PC-3 (cell line): ENCODE measurements around the gene PDE9A. TPM values are rescaled to one million over a fixed set of nuclear protein-coding genes. Genes with fewer than 3 reads are reported as not detected.

Experiments
- ATAC-seq: fragments of 200-7000 bp; cut with Tn5 transposase; 2 replicates; pipeline ENCODE4 v1.9.1; 2020; ENCODE audit warnings: mild to moderate bottlenecking, moderate library complexity
- BruUV-seq: library from RNA; stranded (reverse); fragments of 400-500 nt; replicated peaks from 2 replicates; lab custom pipeline; 2021; lab: Mats Ljungman, UMichigan
- CTCF ChIA-PET: fragments of 300-600 bp; sonication (Branson Sonifier 250); formaldehyde crosslinking; loops from one replicate; lab custom pipeline; 2022; ENCODE audit warnings: antibody characterized with exemption; lab: Charles Lee
- POLR2A ChIA-PET: fragments of 300-600 bp; sonication (Branson Sonifier 250); formaldehyde crosslinking; loops from one replicate; lab custom pipeline; 2022; ENCODE audit warnings: antibody characterized with exemption; ENCODE audit not compliant: unreplicated experiment; lab: Charles Lee
- DNase-seq: peaks from one replicate; pipeline ENCODE4 v3.0.0-alpha.2; 2015
- H2AFZ ChIP-seq: fragments of 300-600 bp; sonication (generic); 2 replicates; pipeline ENCODE4 v1.6.0; 2016; ENCODE audit warnings: antibody characterized with exemption, low read length
- H3F3A ChIP-seq: fragments of 300-600 bp; sonication (generic); one replicate; pipeline ENCODE4 v1.6.0; 2017; ENCODE audit warnings: antibody characterized with exemption, low read length, control low read depth, mild to moderate bottlenecking; ENCODE audit not compliant: unreplicated experiment
- H3K27ac ChIP-seq: fragments of 300-600 bp; sonication (generic); 2 replicates; pipeline ENCODE4 v1.5.1; 2016; ENCODE audit warnings: mild to moderate bottlenecking, low read length
- H3K27me3 ChIP-seq: fragments of 300-600 bp; sonication (generic); 2 replicates; pipeline ENCODE4 v1.6.1; 2016; ENCODE audit warnings: low read length, mixed read lengths
- H3K36me3 ChIP-seq: fragments of 300-600 bp; sonication (generic); 2 replicates; pipeline ENCODE4 v1.6.1; 2016; ENCODE audit warnings: low read depth, mixed run types, low read length, mixed read lengths
- H3K4me1 ChIP-seq: fragments of 300-600 bp; sonication (generic); 2 replicates; pipeline ENCODE4 v1.5.1; 2016; ENCODE audit warnings: low read length; ENCODE audit not compliant: insufficient read depth
- H3K4me2 ChIP-seq: fragments of 300-600 bp; sonication (generic); 2 replicates; pipeline ENCODE4 v1.6.0; 2016; ENCODE audit warnings: low read length
- H3K4me3 ChIP-seq: fragments of 300-600 bp; sonication (generic); 2 replicates; pipeline ENCODE4 v1.5.1; 2016; ENCODE audit warnings: mild to moderate bottlenecking, low read length, mixed read lengths
- H3K79me2 ChIP-seq: fragments of 300-600 bp; sonication (generic); 2 replicates; pipeline ENCODE4 v1.6.1; 2017; ENCODE audit warnings: low read length, mixed read lengths
- H3K9ac ChIP-seq: fragments of 300-600 bp; sonication (generic); 2 replicates; pipeline ENCODE4 v1.6.0; 2016; ENCODE audit warnings: mild to moderate bottlenecking, low read length
- H3K9me2 ChIP-seq: fragments of 300-600 bp; sonication (generic); replicated peaks from 2 replicates; pipeline ENCODE4 v1.6.1; 2016; ENCODE audit warnings: mixed run types, low read length, mixed read lengths
- H3K9me3 ChIP-seq: fragments of 300-600 bp; sonication (generic); 2 replicates; pipeline ENCODE4 v1.6.1; 2016; ENCODE audit warnings: low read length, mixed read lengths
- H4K20me1 ChIP-seq: fragments of 300-600 bp; sonication (generic); 2 replicates; pipeline ENCODE4 v1.6.1; 2016; ENCODE audit warnings: low read length, mixed read lengths
- EZH2 ChIP-seq: fragments of 300-600 bp; sonication (generic); IDR thresholded peaks from one replicate; pipeline ENCODE4 v1.6.1; 2017; ENCODE audit warnings: antibody characterized with exemption, mild to moderate bottlenecking, low read length; ENCODE audit not compliant: unreplicated experiment
- EZH2phosphoT487 ChIP-seq: fragments of 300-600 bp; sonication (generic); IDR thresholded peaks from 2 replicates; pipeline ENCODE4 v1.6.1; 2018; ENCODE audit warnings: mild to moderate bottlenecking, antibody characterized with exemption, low read length, borderline replicate concordance
- intact Hi-C: fragments of 100-400 bp; cut with micrococcal nuclease; formaldehyde crosslinking; loops from 2 replicates; pipeline ENCODE4 v1.9.0; 2023
- total RNA-seq: library from RNA; depleted of rRNA; stranded (reverse); fragments of >200 nt; gene quantifications from 2 replicates; pipeline ENCODE4 v1.2.3, GENCODE V29; 2014
- TF ChIP-seq, protein P1 (sequence below): fragments of 300-600 bp; sonication (generic); conservative IDR thresholded peaks from 2 replicates; pipeline ENCODE4 v1.5.1; 2017; ENCODE audit warnings: antibody characterized with exemption, low read depth, mild to moderate bottlenecking, low read length

Gene PDE9A
- total RNA-seq, 1 experiment from 2014 or later: 0.33 TPM

DNA sequence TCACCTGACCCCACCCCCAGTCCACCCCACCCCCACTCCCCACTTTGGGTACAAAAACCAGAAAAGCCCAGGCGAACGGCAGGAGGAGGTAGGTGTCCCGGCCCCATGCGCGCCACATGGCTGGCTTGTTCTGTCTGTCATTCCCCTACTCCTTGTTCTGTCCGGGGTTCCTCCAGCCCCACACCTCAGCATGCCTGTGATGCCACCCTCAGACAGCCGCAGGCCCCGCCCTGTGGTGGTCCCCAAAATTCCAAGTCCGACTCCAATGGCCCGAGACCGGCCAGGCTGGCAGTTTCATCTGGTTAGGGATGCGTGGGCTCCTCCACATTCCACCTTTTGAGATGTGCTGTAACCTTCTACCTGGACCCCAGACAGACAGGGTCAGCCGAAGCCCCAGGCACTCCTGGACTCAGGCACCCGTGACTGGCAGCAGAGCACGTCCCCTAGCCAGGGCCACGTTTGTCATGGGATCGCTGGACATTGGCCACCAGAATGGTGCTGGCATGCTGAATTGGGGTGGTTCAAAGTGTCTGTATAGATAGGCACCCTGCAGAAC lies 131.6 kb downstream of the PDE9A start:
- ATAC-seq (no peak), DNase-seq (no peak)
- no peaks in the 10 kb centered on the region for H3F3A ChIP-seq
- intact Hi-C loops: no loop called here
- H4K20me1 ChIP-seq: no peaks in the 10 kb centered on the region
- no peak overlapping the region for H3K4me2 ChIP-seq
- H2AFZ ChIP-seq: no peak overlapping the region
- peaks cover 41% of the 10 kb centered on the region for H3K27me3 ChIP-seq
- no peaks in the 10 kb centered on the region for H3K79me2 ChIP-seq
- TF ChIP-seq EZH2 (no peak), EZH2phosphoT487 (no peak)
- TF ChIP-seq, protein P1, sequence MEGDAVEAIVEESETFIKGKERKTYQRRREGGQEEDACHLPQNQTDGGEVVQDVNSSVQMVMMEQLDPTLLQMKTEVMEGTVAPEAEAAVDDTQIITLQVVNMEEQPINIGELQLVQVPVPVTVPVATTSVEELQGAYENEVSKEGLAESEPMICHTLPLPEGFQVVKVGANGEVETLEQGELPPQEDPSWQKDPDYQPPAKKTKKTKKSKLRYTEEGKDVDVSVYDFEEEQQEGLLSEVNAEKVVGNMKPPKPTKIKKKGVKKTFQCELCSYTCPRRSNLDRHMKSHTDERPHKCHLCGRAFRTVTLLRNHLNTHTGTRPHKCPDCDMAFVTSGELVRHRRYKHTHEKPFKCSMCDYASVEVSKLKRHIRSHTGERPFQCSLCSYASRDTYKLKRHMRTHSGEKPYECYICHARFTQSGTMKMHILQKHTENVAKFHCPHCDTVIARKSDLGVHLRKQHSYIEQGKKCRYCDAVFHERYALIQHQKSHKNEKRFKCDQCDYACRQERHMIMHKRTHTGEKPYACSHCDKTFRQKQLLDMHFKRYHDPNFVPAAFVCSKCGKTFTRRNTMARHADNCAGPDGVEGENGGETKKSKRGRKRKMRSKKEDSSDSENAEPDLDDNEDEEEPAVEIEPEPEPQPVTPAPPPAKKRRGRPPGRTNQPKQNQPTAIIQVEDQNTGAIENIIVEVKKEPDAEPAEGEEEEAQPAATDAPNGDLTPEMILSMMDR: no peak
- H3K9ac ChIP-seq: no peak overlapping the region
- POLR2A ChIA-PET: no interaction called here
- H3K27ac ChIP-seq: no peak overlapping the region
- no peaks in the 10 kb centered on the region for H3K4me1 ChIP-seq
- H3K4me3 ChIP-seq: no peak overlapping the region
- no peaks in the 10 kb centered on the region for H3K36me3 ChIP-seq
- no TSS peak for BruUV-seq
- no peaks in the 10 kb centered on the region for H3K9me2 ChIP-seq
- H3K9me3 ChIP-seq: no peaks in the 10 kb centered on the region
- CTCF ChIA-PET: no interaction called here

DNA sequence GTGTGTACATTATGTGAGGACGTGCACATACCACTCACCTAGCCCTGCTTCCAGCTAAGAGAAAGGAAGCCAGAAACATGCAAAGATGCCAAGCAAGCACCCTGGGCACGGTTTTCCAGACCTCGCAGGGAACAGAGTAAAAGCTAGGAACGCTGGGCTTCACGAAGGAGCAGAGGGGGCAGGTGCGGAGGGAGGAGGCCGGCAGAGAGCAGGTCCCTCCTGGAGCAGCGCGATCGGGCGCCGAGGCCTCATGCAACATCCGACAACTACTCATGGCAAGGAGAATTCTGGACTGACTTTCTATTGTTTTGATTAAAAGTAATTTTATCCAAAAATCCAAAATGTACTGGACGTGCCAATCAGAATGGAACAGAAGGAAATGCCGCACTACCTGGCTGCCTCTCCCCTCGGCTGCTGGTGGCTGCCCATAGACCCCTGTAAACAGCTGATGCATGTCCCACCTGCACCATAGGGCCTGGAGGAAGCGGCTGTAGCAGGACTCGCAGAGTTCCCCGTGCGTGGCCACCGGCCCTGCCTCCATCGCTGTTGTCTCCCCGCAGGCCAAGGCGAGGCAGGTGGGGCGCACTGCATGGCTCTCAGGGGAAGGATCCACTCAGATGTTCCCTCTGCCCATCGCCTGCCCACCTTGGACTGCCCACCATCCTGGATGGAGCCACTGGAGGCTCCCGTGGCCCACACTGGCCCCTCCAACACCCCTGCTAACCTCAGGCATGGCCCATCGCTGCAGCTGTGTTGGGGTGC lies 132.4 kb downstream of the PDE9A start:
- no TSS peak for BruUV-seq
- H3K9me2 ChIP-seq: no peaks in the 10 kb centered on the region
- H3K9me3 ChIP-seq: no peaks in the 10 kb centered on the region
- H2AFZ ChIP-seq: no peak overlapping the region
- ATAC-seq (no peak), DNase-seq (no peak)
- CTCF ChIA-PET: no interaction called here
- TF ChIP-seq, protein P1: no peak
- no peak for TF ChIP-seq EZH2phosphoT487
- TF ChIP-seq EZH2: no peak
- no peaks in the 10 kb centered on the region for H3K4me1 ChIP-seq
- no peak overlapping the region for H3K4me2 ChIP-seq
- H3K27ac ChIP-seq: no peak overlapping the region
- H3K36me3 ChIP-seq: no peaks in the 10 kb centered on the region
- no peaks in the 10 kb centered on the region for H3K79me2 ChIP-seq
- H3K4me3 ChIP-seq: no peak overlapping the region
- POLR2A ChIA-PET: no interaction called here
- peaks cover 32% of the 10 kb centered on the region for H3K27me3 ChIP-seq
- intact Hi-C loops: no loop called here
- no peaks in the 10 kb centered on the region for H4K20me1 ChIP-seq
- no peak overlapping the region for H3K9ac ChIP-seq
- H3F3A ChIP-seq: no peaks in the 10 kb centered on the region

DNA sequence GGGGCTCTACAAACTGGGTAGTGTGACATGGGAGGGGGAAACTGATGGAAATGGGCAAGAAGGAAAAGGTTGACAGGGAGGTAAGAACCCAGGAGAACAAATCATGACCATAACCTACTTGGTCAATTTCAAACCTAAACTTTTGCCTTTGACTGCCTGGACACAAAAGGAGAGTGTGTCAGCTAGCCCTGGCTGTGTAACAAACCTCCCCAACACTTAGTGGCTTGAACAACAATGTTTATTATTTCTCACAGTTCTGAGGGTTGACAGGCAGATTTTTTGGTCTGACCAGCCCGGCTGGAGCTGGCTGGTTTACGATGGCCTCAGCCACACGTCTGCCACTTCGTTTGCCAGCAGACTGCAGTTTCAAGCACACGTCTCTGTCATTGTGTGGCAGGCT lies 133.5 kb downstream of the PDE9A start:
- no TSS peak for BruUV-seq
- ChIA-PET POLR2A (no interaction called here), CTCF (no interaction called here)
- no peak for TF ChIP-seq EZH2
- TF ChIP-seq, protein P1: no peak
- TF ChIP-seq EZH2phosphoT487: no peak
- H3K9me2 ChIP-seq: no peaks in the 10 kb centered on the region
- no peak overlapping the region for H3K9ac ChIP-seq
- H3F3A ChIP-seq: no peaks in the 10 kb centered on the region
- no peaks in the 10 kb centered on the region for H3K36me3 ChIP-seq
- no peak overlapping the region for H3K4me3 ChIP-seq
- DNase-seq (no peak), ATAC-seq (no peak)
- H3K27me3 ChIP-seq: peaks cover 24% of the 10 kb centered on the region
- no peaks in the 10 kb centered on the region for H3K79me2 ChIP-seq
- intact Hi-C loops: no loop called here
- no peaks in the 10 kb centered on the region for H4K20me1 ChIP-seq
- H3K9me3 ChIP-seq: no peaks in the 10 kb centered on the region
- H3K27ac ChIP-seq: no peak overlapping the region
- H2AFZ ChIP-seq: no peak overlapping the region
- no peaks in the 10 kb centered on the region for H3K4me1 ChIP-seq
- no peak overlapping the region for H3K4me2 ChIP-seq
